ENCODE data around the gene TESK1. TPM values are rescaled to one million over a fixed set of nuclear protein-coding genes. Genes with fewer than 3 reads are reported as not detected.

The TESK1 gene
- total and polyA plus RNA-seq, 2 experiments from 2014 or later, result 6.8 to 10.7 TPM

DNA sequence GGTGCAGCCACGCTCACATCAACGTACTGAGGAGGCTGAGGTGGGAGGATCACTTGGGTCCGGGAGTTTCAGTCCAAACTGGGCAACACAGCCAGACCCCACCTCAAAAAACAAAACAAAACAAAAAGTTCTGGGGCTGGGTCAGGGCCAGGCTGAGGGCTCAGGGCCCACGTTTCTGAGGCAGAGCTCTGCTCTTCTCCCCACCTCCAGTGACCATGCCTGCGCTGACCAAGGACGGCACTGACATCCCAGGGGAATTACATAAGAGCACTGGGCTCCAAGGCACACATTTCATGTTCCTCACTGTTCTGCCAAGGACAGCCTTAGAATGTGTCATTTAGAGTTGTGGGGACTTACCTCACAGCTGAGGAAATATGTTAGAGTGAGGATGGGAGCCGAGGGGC lies 40.4 kb upstream of the TESK1 start:
- no peaks in the 10 kb centered on the region for H3F3A ChIP-seq (replicated peaks; ENCODE audit: low read depth)
- no peak overlapping the region for H3K27ac Mint-ChIP-seq
- H3K36me3 Mint-ChIP-seq (ENCODE audit: low read depth), result peaks cover 2% of the 10 kb centered on the region; the same call in 1 of the 3 replicates
- TF ChIP-seq, protein P1, sequence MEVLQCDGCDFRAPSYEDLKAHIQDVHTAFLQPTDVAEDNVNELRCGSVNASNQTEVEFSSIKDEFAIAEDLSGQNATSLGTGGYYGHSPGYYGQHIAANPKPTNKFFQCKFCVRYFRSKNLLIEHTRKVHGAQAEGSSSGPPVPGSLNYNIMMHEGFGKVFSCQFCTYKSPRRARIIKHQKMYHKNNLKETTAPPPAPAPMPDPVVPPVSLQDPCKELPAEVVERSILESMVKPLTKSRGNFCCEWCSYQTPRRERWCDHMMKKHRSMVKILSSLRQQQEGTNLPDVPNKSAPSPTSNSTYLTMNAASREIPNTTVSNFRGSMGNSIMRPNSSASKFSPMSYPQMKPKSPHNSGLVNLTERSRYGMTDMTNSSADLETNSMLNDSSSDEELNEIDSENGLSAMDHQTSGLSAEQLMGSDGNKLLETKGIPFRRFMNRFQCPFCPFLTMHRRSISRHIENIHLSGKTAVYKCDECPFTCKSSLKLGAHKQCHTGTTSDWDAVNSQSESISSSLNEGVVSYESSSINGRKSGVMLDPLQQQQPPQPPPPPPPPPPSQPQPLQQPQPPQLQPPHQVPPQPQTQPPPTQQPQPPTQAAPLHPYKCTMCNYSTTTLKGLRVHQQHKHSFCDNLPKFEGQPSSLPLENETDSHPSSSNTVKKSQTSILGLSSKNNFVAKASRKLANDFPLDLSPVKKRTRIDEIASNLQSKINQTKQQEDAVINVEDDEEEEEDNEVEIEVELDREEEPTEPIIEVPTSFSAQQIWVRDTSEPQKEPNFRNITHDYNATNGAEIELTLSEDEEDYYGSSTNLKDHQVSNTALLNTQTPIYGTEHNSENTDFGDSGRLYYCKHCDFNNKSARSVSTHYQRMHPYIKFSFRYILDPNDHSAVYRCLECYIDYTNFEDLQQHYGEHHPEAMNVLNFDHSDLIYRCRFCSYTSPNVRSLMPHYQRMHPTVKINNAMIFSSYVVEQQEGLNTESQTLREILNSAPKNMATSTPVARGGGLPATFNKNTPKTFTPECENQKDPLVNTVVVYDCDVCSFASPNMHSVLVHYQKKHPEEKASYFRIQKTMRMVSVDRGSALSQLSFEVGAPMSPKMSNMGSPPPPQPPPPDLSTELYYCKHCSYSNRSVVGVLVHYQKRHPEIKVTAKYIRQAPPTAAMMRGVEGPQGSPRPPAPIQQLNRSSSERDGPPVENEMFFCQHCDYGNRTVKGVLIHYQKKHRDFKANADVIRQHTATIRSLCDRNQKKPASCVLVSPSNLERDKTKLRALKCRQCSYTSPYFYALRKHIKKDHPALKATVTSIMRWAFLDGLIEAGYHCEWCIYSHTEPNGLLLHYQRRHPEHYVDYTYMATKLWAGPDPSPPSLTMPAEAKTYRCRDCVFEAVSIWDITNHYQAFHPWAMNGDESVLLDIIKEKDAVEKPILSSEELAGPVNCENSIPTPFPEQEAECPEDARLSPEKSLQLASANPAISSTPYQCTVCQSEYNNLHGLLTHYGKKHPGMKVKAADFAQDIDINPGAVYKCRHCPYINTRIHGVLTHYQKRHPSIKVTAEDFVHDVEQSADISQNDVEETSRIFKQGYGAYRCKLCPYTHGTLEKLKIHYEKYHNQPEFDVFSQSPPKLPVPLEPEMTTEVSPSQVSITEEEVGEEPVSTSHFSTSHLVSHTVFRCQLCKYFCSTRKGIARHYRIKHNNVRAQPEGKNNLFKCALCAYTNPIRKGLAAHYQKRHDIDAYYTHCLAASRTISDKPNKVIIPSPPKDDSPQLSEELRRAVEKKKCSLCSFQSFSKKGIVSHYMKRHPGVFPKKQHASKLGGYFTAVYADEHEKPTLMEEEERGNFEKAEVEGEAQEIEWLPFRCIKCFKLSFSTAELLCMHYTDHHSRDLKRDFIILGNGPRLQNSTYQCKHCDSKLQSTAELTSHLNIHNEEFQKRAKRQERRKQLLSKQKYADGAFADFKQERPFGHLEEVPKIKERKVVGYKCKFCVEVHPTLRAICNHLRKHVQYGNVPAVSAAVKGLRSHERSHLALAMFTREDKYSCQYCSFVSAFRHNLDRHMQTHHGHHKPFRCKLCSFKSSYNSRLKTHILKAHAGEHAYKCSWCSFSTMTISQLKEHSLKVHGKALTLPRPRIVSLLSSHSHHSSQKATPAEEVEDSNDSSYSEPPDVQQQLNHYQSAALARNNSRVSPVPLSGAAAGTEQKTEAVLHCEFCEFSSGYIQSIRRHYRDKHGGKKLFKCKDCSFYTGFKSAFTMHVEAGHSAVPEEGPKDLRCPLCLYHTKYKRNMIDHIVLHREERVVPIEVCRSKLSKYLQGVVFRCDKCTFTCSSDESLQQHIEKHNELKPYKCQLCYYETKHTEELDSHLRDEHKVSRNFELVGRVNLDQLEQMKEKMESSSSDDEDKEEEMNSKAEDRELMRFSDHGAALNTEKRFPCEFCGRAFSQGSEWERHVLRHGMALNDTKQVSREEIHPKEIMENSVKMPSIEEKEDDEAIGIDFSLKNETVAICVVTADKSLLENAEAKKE (CRISPR knock-in tag; IDR thresholded peaks at IDR 0.05), result no peak
- ATAC-seq, result no peak
- H3K27me3 ChIP-seq (ENCODE audit: insufficient read depth), result no peaks in the 10 kb centered on the region
- peaks cover 8% of the 10 kb centered on the region for H3K4me1 Mint-ChIP-seq
- no peak overlapping the region for H2AFZ ChIP-seq
- no peak overlapping the region for H3K27ac ChIP-seq (ENCODE audit: low read depth)
- no peak overlapping the region for H3K4me2 ChIP-seq
- H3K4me3 ChIP-seq, result no peak overlapping the region
- H3K79me2 ChIP-seq (replicated peaks; ENCODE audit: insufficient read depth), result no peaks in the 10 kb centered on the region
- H3K4me1 ChIP-seq (ENCODE audit: insufficient read depth), result no peaks in the 10 kb centered on the region
- no peak overlapping the region for H3K4me3 Mint-ChIP-seq
- H3K36me3 ChIP-seq (ENCODE audit: insufficient read depth), result no peaks in the 10 kb centered on the region
- no peak for DNase-seq (ENCODE audit: low spot score)
- H3K9me2 ChIP-seq (ENCODE audit: insufficient read depth), result no peaks in the 10 kb centered on the region
- peaks cover 12% of the 10 kb centered on the region for H3K27me3 Mint-ChIP-seq (ENCODE audit: insufficient read depth, low read depth, poor library complexity)
- no peaks in the 10 kb centered on the region; the same call in 1 of the 2 replicates for H4K20me1 ChIP-seq (replicated peaks; ENCODE audit: insufficient read depth)
- H3K9me3 Mint-ChIP-seq, result no peaks in the 10 kb centered on the region

DNA sequence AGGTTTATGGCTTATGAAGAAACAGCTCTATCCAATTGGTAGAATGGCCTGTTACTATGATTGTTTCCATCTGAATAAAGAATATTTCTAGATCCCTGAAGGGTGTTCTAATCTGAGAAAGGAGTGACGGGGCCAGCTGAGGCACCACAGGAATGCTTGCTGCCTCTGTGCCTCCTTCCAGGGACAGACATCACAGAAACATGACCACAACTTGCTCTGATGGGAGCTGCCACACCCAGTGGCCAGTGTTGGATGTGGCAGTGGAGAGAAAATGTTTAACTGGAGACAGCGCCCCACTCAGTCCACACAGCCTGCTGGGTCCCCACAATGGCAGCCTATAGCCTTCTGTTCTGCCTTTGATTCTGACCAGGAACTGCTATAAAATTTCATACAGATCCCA lies 38.6 kb upstream of the TESK1 start:
- Histone ChIP-seq H3K79me2 (replicated peaks; ENCODE audit: insufficient read depth) (no peaks in the 10 kb centered on the region), H3K27ac (ENCODE audit: low read depth) (no peak overlapping the region), H3K4me2 (no peak overlapping the region), H3K9me2 (ENCODE audit: insufficient read depth) (no peaks in the 10 kb centered on the region), H3K36me3 (ENCODE audit: insufficient read depth) (no peaks in the 10 kb centered on the region), H3K27me3 (ENCODE audit: insufficient read depth) (no peaks in the 10 kb centered on the region), H2AFZ (no peak overlapping the region), H4K20me1 (replicated peaks; ENCODE audit: insufficient read depth) (no peaks in the 10 kb centered on the region; the same call in 1 of the 2 replicates), H3K4me3 (no peak overlapping the region), H3K4me1 (ENCODE audit: insufficient read depth) (no peaks in the 10 kb centered on the region), H3F3A (replicated peaks; ENCODE audit: low read depth) (no peaks in the 10 kb centered on the region)
- ATAC-seq (peak; percentile 38; the same call in 2 of the 3 replicates), DNase-seq (ENCODE audit: low spot score) (no peak)
- Mint-ChIP-seq H3K36me3 (ENCODE audit: low read depth) (peaks cover 2% of the 10 kb centered on the region; the same call in 1 of the 3 replicates), H3K9me3 (no peaks in the 10 kb centered on the region), H3K27me3 (ENCODE audit: insufficient read depth, low read depth, poor library complexity) (peaks cover 12% of the 10 kb centered on the region), H3K4me3 (no peak overlapping the region), H3K4me1 (peaks cover 8% of the 10 kb centered on the region), H3K27ac (no peak overlapping the region)
- TF ChIP-seq ZNF331 (CRISPR knock-in tag; IDR thresholded peaks at IDR 0.05; ENCODE audit: low read depth), result no peak
- no peak for TF ChIP-seq NANOG (IDR thresholded peaks at IDR 0.05; ENCODE audit: borderline replicate concordance)
- TF ChIP-seq, protein P2, sequence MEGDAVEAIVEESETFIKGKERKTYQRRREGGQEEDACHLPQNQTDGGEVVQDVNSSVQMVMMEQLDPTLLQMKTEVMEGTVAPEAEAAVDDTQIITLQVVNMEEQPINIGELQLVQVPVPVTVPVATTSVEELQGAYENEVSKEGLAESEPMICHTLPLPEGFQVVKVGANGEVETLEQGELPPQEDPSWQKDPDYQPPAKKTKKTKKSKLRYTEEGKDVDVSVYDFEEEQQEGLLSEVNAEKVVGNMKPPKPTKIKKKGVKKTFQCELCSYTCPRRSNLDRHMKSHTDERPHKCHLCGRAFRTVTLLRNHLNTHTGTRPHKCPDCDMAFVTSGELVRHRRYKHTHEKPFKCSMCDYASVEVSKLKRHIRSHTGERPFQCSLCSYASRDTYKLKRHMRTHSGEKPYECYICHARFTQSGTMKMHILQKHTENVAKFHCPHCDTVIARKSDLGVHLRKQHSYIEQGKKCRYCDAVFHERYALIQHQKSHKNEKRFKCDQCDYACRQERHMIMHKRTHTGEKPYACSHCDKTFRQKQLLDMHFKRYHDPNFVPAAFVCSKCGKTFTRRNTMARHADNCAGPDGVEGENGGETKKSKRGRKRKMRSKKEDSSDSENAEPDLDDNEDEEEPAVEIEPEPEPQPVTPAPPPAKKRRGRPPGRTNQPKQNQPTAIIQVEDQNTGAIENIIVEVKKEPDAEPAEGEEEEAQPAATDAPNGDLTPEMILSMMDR (conservative IDR thresholded peaks at IDR 0.05; ENCODE audit: low read depth in 2 of 2), result peak in 1 of 2 experiments; percentile 22; a peak in 2 of 4 replicates
- TF ChIP-seq, protein P3, sequence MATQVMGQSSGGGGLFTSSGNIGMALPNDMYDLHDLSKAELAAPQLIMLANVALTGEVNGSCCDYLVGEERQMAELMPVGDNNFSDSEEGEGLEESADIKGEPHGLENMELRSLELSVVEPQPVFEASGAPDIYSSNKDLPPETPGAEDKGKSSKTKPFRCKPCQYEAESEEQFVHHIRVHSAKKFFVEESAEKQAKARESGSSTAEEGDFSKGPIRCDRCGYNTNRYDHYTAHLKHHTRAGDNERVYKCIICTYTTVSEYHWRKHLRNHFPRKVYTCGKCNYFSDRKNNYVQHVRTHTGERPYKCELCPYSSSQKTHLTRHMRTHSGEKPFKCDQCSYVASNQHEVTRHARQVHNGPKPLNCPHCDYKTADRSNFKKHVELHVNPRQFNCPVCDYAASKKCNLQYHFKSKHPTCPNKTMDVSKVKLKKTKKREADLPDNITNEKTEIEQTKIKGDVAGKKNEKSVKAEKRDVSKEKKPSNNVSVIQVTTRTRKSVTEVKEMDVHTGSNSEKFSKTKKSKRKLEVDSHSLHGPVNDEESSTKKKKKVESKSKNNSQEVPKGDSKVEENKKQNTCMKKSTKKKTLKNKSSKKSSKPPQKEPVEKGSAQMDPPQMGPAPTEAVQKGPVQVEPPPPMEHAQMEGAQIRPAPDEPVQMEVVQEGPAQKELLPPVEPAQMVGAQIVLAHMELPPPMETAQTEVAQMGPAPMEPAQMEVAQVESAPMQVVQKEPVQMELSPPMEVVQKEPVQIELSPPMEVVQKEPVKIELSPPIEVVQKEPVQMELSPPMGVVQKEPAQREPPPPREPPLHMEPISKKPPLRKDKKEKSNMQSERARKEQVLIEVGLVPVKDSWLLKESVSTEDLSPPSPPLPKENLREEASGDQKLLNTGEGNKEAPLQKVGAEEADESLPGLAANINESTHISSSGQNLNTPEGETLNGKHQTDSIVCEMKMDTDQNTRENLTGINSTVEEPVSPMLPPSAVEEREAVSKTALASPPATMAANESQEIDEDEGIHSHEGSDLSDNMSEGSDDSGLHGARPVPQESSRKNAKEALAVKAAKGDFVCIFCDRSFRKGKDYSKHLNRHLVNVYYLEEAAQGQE (IDR thresholded peaks at IDR 0.05; ENCODE audit: unreplicated experiment), result no peak
